ENCODE data around the gene KCNG1. TPM values are rescaled to one million over a fixed set of nuclear protein-coding genes. Genes with fewer than 3 reads are reported as not detected.

KCNG1 gene
- polyA plus RNA-seq, 1 donor from 2014 or later, result 1.7 TPM

- Histone ChIP-seq H3K79me2 (replicated peaks; ENCODE audit: insufficient read depth, low read length) (no peaks in the 10 kb centered on the region), H3F3A (ENCODE audit: insufficient read depth, low read length, poor library complexity, severe bottlenecking) (no peaks in the 10 kb centered on the region), H3K4me2 (ENCODE audit: low read length) (no peak overlapping the region), H3K4me3 (ENCODE audit: low read length) (no peak overlapping the region), H3K9me3 (ENCODE audit: low read length) (no peaks in the 10 kb centered on the region), H3K36me3 (ENCODE audit: insufficient read depth, low read length) (no peaks in the 10 kb centered on the region), H2AFZ (ENCODE audit: low read depth, low read length) (no peak overlapping the region), H3K27ac (ENCODE audit: low read length) (no peak overlapping the region), H3K9ac (ENCODE audit: low read length) (no peak overlapping the region), H3K9me2 (ENCODE audit: insufficient read depth, low read length) (no peaks in the 10 kb centered on the region), H3K27me3 (ENCODE audit: insufficient read depth, low read depth, low read length) (no peaks in the 10 kb centered on the region), H4K20me1 (ENCODE audit: insufficient read depth) (no peaks in the 10 kb centered on the region)
- TF ChIP-seq CTCF (IDR thresholded peaks at IDR 0.05; ENCODE audit: poor library complexity, severe bottlenecking), result no peak
- TF ChIP-seq SMC3 (conservative IDR thresholded peaks at IDR 0.05; ENCODE audit: poor library complexity), result no peak
- TF ChIP-seq POLR2AphosphoS5 (IDR thresholded peaks at IDR 0.05), result no peak
- no peak for TF ChIP-seq RAD21 (conservative IDR thresholded peaks at IDR 0.05)
- no peak for TF ChIP-seq EZH2 (IDR thresholded peaks at IDR 0.05; ENCODE audit: borderline replicate concordance, insufficient read depth, low read length, poor library complexity, severe bottlenecking)
- no peak for TF ChIP-seq EP300 (conservative IDR thresholded peaks at IDR 0.05; ENCODE audit: poor library complexity, severe bottlenecking)
Measured at GRCh38 chr20:50999355-50999754, 23.6 kb downstream of the KCNG1 start.

DNA sequence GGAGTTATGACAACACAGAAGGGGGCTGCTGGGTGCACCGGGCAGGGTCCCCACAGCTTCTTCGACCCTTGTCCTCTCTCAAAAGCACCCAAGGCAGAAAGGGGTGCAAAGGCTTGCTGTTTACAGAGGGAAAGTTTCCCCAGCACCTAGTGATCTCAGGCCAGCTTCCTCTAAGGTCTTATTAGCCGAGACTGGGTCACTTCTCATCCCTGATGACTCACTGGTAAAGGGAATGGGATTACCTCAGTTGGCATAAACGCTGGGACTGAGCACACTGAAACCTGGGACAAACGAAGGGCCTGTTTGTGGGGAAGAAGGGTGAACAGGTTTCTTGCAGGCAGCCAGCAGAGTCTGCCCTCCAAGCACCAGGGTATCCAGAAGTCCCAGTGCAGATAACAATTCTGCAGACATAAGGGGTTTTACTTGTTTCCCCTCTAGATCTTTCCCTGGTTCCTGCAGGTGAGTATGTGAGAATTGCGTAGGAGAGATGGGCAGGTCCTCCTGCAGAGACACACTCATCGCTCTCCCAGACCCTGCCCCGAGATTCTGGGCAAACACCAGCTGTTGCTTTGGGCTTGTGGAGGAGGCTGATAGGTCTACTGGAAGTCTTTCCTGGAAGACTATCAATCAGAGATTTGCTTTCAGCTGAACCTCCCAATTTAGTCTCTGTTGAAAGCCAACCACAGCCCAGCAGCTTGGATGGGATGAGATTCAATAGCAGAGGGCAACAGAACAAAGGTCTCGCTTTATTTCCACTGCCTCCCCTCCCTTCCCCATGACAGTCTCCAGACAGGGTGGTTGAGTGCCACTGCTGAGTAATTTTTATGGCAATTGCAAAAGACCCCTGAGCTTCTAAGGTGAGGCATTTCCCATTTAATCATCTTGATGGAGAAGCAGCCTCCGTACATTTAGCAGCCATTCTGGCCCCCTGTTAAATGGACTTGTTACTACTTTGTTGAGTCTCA is 25.7 kb downstream of the KCNG1 start:
- H3K9me3 ChIP-seq (ENCODE audit: low read length), result no peaks in the 10 kb centered on the region
- no peaks in the 10 kb centered on the region for H3K9me2 ChIP-seq (ENCODE audit: insufficient read depth, low read length)
- no peak overlapping the region for H2AFZ ChIP-seq (ENCODE audit: low read depth, low read length)
- no peaks in the 10 kb centered on the region for H3F3A ChIP-seq (ENCODE audit: insufficient read depth, low read length, poor library complexity, severe bottlenecking)
- H3K36me3 ChIP-seq (ENCODE audit: insufficient read depth, low read length), result no peaks in the 10 kb centered on the region
- H3K27ac ChIP-seq (ENCODE audit: low read length), result no peak overlapping the region
- no peaks in the 10 kb centered on the region for H3K79me2 ChIP-seq (replicated peaks; ENCODE audit: insufficient read depth, low read length)
- H3K27me3 ChIP-seq (ENCODE audit: insufficient read depth, low read depth, low read length), result no peaks in the 10 kb centered on the region
- H3K4me2 ChIP-seq (ENCODE audit: low read length), result no peak overlapping the region
- H4K20me1 ChIP-seq (ENCODE audit: insufficient read depth), result no peaks in the 10 kb centered on the region
- TF ChIP-seq EP300 (conservative IDR thresholded peaks at IDR 0.05; ENCODE audit: poor library complexity, severe bottlenecking) (no peak), EZH2 (IDR thresholded peaks at IDR 0.05; ENCODE audit: borderline replicate concordance, insufficient read depth, low read length, poor library complexity, severe bottlenecking) (no peak), RAD21 (conservative IDR thresholded peaks at IDR 0.05) (no peak), REST (IDR thresholded peaks at IDR 0.05; ENCODE audit: borderline replicate concordance) (no peak), TAF1 (IDR thresholded peaks at IDR 0.05; ENCODE audit: low read depth) (no peak), CTCF (IDR thresholded peaks at IDR 0.05; ENCODE audit: poor library complexity, severe bottlenecking) (no peak), MXI1 (conservative IDR thresholded peaks at IDR 0.05; ENCODE audit: poor library complexity, severe bottlenecking) (no peak), SMC3 (conservative IDR thresholded peaks at IDR 0.05; ENCODE audit: poor library complexity) (no peak), POLR2AphosphoS5 (IDR thresholded peaks at IDR 0.05) (no peak)
- no peak overlapping the region for H3K9ac ChIP-seq (ENCODE audit: low read length)
- H3K4me3 ChIP-seq (ENCODE audit: low read length), result no peak overlapping the region

All from neural cell (in vitro differentiated cells).